HS-27A (cell line): ENCODE measurements around the gene ELFN2.
"Not testable (repeated sequence)": the region's sequence is repeated elsewhere in the genome, so short reads cannot be mapped to it uniquely, and the experiment has no call there.

Experiments
- DNase-seq: peaks from one replicate; pipeline ENCODE4 v3.0.0-alpha.2; 2012; ENCODE audit warnings: low read depth, missing footprints

The ELFN2 gene

DNA sequence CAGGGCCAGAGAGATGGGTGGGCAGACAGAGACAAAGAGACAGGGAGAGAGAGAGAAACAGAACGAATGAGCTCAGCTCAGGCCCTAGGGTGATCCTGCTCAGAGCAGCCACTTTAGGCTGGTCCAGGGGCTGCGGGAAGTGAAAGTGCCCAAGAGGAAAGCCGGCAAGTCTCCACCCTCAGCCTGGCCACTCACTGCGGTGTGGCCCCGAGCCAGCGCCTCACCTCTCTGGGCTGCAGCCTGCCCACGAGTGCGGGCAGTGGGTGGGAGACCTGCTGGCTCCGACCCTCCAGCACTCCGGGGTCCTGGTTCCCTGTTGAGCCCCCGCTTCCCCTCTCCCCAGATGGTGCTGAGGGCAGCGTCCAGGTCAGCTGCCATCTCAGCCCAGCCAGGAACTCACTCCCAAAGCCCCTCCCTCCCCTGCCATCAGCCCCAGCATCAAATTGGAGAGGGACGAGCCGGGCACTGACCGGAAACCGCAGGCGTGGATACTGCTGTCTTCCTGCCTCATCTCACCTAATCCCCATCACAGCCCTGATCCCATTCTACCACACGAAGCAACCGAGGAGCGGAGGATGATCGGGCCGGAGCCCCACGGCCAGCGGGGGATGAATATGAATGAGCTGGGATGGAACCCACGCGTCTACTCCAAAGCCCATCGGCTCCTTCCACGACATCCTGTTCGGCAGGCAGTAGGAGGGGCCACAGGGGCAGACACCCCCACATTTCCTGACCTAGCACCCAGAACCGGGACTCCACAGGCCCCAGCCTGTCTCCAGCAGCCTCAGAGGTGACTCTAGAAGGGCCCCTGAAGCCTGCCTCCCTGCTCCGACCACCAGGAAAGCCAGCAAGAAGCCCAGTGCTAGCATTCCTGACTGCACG, 16.9 kb downstream of the ELFN2 start:
- DNase-seq, result no peak

DNA sequence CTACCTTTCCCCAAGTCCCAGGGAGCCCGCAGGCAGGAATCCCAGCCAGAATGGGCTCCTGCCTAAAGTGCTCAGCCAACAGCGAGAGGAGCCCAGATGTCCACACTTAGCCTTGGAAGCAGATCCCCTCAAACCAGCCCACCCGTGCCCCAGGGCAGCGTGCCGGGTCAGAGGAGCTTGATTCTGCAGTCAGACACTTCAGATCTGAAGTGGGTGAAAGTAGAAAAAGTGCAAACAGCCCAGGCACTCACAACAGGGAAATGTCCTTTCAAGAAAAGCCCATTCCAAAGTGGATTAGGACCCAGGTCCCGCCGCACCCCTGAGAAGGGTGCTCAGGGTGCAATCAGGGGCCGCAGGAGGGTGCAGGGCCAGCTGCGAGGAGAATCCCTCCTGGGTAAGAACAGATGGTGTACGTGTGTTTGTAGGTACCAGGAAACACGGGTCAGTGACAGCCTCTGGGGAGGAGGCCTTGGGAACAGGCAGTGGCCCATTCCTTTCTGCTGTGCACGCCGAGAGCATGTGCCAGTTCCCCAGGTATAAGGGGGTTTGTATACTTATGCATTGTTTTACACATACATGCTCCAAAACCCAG, 17.7 kb downstream of the ELFN2 start:
- no peak for DNase-seq

DNA sequence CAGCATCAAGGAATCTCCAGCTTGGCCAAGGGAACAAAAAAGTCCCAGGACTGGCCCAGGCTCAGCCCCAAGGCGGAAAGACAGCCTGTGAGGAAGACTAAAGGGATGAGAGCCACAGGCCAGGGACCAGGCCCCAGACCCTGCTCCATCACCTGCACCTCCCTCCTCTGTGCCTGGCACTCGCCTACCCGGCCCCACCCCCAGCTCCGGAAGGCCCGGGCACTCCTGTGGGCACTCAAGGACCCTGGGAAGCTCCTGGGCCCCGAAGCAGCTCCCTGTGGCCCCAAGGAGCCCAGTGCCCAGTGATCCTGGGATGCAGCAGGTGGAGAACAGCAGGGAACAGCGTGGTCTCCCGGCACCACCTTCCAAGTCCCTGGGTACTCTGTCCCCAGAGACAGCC, 18.2 kb downstream of the ELFN2 start:
- DNase-seq, result no peak

DNA sequence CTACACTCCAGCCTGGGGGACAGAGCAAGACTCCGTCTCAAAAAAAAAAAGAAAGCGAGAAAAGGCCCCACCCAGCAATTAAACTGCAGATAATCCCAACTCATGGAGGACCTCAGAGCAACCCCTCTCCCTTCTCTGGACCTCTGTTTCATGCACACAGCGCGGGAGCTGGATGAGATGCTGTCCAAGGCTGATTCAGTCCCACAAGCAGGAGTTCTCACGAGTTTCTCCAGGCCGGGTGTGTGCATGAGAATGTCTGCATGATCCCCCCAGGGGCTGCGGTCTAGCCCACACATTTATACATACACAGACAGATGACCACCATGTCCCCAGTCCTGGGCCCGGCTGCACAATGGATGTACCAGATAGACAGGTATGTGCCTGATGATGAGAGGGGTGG, 19.4 kb downstream of the ELFN2 start:
- no peak for DNase-seq

DNA sequence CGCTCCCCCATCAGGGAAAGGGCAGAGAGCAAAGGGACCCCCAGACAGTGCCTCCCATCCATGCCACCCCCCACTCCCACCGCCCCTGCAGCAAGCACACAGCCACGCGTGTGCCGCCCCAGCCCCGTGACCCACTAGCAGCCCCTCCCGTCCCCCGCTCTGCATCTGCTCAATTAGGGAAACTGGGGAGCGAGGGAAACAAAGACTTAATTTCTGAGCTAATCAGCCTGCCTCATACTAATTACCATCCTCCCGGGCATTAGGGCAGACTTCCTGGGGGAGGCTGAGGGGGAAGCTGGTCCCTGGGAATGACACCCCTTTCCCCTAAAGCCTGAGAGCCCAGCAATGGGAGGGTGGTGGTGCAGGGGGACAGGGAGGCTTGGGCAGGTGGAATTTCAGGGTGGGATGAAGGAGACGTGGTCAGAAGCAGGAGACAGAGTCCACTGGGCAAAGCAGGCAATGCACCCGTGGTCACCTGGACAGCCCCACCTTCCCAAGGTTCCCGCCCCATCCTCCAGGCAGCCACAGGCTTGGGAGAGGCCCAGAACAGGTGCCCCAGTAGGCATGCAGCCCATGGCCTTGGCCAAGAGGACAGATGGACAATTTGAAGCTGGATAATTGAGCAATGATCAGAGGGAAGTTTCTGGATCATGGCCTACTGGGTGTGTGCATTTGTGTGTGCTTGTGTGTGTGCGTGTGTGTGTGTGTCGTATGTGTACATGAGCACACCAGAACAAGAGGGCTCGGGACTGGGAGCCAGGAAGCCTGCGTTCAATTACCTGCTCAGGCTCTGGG, 20.6 kb downstream of the ELFN2 start:
- no peak for DNase-seq

DNA sequence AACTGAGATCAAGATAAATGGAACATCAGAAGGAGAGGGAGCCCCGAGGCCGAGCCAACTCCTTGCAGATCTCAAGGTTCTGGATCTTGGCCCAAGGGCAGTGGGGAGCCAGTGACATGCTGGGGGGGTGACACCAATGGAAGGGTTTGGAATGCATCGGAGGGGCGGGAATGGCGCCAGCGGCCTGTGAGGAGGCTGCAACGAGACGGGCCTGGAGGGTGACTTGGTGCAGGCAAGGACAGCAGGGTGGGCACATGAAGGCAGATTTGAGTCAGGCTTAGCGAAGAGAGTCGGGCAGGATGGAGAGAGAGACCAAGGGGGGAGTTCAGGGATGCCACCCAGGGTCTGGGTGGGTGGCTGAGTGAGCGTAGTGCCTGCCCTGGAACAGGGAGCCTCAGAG, 23.2 kb downstream of the ELFN2 start:
- no peak for DNase-seq

DNA sequence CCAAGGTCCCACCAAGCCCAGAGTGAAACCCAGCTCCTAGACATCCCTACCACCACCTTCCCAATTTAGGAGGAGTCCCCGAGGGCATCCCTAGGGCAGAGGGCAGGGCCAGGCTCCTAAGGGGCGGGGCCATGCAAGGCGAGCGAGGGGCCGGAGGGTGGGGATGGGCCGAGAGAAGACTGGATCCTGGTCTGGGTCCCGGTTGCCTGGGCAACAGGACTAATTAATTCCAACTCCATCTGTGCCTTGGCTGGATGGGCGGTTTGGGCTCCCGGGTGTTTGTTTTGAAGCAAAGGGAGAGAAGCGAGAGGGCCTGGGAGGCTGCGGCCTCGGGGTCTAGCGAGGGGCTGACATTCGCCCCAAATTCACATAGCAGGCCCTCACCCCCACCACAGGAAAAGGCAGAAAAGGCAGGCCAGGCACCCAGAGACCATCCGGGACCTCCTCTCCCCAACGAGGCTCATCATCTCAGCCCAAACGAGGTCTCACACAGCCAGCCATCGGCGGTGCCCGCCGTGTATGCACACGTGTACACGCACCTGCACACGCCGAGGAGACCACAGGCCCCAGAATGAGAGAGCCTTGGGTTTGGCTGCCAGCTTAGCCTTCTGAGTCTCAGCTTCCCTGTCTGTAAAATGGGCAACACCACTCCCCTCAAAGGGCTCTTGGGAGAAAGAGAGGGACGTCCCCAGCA, 23.9 kb downstream of the ELFN2 start:
- no peak for DNase-seq

DNA sequence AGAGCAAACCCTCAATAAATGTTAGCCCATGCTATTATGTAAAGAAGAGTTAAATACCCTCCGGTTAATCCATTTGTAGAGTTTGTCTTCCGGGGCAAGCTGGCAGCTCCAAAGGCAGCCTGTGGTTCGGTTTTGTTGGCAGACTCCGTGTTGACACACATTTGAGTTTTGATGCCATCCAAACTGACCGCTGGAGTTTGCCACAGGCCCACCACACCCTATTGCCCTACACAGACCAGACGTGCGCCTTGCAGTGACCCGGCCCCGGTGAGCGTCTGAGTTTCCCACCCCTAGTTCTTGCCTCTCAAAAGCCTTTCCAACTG, 25.1 kb downstream of the ELFN2 start:
- DNase-seq, result no peak

DNA sequence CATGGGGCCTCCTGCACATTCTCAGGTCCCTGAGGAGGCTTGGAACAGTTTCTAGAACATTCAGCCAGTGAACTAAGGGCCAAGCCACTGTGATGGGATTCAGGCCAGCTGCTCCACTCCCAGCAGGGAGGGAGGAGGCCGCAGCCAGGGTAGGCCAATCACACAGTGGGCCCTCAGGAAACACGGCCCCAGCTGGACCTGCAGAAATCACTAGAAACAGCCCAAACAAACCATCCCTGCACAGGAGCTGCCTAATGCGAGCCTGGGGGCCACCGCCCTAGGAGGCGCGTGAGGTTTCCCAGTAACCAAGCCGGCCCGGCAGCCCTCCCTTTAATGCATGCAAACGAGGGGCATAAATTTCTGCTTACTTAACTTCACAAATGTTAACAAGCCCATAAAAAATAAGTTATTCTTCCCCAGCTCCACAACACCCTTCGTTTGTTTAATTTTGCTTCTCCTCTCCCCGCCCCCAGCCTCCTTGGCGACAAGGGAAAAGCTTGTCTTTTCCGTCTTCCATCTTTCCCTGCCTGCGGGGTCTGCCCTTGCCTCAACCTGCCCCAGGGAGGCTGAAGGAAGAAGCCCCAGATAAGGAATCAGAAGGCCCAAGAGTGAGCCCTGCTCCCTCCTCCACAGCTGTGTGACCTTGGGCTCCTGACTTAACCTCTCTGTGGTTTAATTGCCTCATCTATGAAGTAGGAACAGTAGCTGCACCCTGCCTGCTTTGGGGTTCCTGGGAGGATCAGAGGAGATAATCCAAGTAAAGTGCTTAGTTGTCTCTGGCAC, 25.7 kb downstream of the ELFN2 start:
- DNase-seq, result no peak

DNA sequence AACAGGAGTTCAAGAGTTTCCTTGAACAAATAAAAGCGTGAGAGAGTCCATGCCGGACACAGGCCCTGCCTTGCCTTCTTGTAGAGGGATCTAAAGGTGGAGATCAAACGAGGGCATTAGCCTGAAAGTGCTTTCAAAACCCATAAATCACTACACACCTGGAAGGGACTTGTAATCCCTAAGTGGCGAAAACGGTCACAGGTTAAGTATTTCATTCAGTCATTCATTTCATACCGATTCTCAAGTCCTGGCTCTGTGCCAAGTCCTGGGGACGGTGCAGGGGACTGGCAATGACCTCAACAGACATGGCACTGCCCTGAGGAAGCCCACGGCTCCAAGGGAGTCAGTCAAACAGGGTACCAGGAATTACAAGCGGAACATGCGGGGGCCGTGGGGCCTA, 26.6 kb downstream of the ELFN2 start:
- DNase-seq, result no peak

DNA sequence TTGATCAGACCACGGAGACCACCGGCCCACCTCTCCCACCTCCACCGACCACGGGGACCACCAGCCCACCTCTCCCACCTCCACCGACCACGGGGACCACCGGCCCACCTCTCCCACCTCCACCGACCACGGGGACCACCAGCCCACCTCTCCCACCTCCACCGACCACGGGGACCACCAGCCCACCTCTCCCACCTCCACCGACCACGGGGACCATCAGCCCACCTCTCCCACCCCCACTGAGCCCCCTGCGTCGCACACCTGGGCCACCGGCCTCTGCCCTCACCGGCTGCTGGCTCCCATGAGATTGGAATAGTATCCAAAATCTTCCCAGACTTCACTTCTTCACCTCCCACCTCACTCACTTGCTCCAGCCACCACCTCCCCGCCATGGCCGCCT, 27.8 kb downstream of the ELFN2 start:
- DNase-seq, result not testable (repeated sequence)

DNA sequence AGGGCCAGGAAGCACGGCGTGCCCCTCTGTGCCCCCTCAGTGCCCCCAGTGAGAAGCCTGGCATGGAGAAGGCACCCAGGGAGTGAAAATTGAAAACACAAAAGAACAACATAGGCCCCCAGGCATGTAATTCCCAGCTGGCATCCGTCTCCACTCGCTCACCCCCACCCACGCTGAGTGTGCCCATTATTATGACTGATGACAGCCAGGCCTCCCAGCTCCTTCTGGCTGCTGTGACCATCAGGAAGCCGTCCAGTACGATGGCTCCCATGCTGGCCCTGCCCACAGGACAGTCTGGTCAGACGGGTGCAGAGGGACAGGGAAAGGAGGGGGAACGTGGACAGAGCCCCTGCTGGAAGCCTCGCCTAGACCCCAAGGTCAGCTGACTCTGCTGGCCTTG, 30.1 kb downstream of the ELFN2 start:
- no peak for DNase-seq

DNA sequence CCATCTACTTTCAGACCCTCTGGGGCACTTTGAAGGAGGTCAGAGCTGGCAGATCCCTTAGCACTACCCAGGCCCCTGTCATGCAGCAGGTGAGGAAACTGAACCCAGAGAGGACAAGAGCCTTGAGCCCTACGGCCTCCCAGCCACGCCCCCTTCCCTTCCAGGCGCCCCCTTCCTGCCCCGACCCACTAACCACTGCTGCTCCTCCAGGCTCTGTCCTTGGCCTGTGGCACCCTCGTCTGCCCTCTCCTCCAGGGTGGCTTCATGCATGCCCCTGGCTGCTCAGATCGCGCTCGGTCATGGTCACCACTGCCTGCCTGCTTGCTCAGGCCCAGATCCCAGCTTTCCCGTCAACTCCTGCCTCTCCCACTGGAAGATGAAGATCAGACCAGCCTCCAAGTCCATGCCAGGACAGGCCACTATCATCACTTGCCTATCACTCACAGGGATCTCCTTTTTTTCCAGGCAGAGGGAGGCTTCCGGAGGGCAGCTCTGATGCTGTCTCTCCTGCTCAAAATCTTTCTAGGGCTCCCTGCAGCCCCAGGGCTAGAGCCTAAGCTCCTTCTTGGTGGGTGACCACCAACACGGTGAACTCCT, 30.7 kb downstream of the ELFN2 start:
- DNase-seq, result no peak

DNA sequence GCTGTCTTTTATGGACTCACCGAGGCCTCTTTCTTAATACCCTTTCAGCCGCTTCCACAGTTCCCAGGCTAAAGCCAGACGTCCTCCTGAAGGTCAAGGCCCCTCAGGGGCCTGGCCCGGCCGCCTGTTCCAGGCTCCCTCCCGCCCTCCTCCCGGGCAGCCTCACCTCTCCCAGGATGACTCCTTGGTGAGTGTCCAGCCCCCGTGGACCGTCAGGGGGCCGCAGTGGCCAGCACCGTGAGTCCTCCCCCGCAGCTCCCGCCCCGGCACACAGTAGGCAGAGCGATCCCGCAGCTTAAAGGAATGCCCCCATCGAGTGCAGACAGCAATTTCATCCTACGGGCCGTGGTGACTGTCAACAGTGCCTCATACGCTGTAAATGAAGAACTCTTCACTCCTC, 32.9 kb downstream of the ELFN2 start:
- no peak for DNase-seq

DNA sequence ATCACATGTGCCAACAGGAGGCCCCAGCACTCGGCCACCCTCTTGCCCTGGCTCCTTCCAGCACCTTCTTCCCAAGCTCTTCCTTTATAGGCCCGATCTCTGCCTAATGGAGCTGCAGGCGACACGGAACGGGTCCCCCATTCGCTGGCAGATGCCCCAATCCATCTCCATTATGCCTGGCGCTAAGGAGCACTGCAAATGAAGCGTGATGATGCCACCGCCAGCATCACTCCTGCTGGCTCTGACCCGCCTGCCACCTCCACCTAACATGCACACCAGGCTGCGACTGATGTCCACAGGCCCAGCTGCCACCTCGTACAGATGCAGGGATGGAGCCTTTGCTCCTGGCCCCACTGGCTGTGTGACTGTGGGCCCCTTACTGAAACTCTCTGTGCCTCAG, 33.5 kb downstream of the ELFN2 start:
- no peak for DNase-seq

DNA sequence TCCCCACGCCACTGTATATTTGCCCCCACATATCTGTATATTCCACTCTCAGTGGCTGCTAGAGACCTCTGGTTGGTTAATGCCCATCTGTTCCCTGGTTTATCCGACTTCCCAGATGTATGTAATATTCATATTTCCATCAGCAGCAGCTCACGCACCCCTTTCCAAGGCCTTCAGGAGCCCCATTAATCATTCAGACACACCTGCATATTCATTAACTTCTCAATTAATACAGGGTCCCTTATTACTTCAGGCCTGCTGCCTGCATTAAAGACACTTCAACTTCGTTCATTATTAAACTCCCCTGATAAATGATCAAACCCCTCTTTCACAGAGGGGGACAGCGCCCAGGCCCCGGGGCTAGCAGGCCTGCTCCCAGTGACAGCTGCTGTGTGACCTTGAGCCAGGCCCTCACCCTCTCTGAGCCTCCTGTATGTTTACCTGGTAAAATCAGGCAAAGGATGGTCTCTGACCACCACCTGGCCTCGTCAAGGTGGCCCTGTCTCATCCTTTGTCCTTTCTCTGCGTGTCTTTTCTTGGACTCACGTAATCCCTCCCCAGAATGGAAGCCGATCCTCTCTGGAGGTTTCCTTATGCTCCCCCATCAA, 34.5 kb downstream of the ELFN2 start:
- DNase-seq, result no peak

DNA sequence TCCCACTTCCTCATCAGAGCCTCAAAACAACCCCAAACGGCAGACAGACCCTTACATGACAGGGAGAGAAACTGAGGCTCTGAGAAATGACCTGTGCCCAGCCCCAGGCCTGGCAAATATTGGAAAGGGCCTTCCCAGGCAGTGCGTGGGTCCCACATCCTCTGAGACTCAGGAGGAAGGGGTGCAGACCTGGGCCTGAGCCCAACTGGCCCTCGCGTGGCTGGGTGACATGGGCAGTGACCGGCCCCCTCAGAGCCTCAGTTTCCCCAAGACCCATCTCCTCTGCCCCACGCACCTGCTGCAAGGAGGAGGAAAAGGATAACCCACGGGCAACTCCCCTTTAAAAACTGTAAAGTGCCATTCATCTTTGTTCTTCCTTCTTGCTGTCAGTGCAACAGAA, 35.6 kb downstream of the ELFN2 start:
- DNase-seq, result no peak

DNA sequence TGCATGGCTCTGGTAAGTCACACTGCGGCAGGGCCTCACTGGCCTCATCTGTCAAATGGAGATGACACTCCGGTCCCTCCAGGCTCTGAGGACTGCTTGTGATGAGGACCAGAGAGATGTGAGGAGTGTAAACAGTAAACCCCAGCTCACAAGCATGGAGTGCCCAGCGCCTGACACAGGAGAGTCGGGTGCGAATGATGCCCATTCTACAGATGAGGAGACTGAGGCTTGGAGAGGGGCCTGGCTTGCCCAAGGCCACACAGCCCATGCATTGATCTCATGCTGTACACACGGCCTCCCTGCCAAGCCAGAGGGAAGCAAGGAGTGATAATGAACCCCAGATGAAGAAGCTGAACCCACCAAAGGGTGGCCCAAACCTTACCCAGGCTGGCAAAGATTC, 37.2 kb downstream of the ELFN2 start:
- no peak for DNase-seq

DNA sequence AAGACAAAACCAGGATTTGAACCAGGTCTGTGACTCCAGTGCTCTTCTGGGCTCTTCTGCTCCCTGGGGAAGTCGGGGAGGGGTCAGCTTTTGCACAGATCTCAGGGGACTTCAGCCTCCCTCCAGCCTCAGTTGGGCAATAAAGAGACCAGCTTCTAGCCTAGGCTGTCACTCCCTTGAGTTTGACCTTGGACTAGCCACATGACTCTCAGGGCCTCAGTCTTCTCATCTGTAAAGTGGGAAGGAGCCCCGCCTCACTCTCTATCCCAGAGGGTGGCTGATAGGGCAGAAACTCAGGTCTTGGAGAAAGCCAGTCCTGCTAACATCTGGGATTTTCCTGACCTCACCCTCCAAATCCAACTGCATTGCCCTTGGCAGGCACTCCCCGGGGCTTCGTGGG, 38.7 kb downstream of the ELFN2 start:
- no peak for DNase-seq

DNA sequence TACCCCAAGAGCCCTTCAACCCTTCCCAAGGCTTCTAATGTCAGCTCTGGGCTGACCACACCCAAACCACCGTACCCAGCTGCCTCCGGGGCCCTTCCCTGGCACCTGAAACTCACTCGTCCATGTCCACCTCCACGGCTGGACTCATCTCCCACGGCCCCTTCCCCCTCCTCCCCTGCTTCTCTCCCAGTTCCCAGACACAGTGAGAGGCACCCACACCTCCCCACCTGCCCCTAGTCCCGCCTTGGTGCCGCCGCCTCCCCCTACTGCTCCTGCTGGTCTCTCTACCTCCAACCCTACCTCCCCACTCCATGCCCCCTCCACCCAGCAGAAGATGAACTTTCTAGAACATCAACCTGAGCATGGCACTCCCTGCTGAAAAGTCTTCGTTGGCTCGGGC, 39.5 kb downstream of the ELFN2 start:
- DNase-seq, result no peak

DNA sequence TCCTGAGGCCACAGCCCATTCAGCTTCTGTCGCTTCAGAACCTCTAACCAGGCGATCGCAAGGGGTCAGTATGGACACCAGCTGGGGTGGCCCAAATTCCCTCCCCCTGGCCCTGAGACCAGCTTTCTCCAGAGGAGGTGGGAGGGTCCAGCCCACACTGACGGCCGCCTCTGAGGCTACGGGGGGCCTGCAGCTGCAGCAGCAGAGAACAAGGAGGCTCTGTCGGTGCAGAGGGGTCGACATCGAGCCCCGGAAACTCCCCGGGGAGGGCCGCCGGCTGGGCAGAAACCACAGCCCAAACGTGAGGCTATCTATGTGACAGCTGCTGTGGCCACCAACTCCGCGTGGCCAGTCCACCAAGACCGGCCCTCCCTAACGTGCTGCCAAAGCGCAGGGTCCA, 40.8 kb downstream of the ELFN2 start:
- no peak for DNase-seq
